ENCODE data around the gene PTGDR2.

The PTGDR2 gene

DNA sequence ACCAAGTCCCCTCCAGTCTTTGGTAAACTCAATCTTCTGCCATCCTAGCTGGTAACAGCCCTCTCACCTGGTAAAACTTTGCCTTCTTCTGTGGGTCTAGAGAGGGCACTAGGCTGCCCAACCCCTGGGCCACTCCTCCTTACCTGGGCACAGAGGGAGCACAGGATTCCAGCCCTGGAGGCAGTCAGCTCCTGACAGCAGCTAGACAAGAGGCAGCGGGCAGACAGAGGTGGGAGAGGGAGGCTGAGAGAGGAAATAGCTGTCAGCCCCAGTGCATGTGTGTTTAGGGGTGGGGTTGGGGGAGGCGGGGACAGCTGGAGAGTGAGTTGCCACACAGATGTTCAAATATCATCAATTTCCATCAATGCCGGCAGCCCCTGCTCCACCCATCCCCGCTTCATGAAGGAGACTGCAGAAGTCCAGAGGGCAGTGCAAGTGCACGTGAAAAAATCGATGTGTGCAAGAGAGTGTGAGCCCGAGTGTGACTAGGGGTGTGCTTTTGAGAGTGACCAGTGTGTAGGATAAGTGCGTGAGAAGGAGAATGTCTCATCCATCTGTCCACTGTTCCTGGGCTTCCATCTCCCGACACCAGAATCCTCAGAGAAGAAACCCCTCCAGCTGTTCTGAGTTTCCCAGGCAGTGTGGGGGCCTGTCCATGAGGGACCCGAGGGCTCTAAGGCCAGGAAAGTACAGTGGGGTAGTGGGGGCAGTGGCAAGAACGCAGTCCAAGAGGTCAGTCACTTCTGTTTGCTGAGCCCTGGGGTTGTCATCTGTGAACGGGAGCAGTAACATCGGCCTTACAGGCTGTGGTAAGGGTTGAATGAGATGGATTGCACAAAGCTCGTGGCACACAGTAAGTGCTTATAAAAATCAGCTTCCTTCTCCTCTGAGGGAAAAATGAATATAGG lies at the start of gene PTGDR2:
Gene PTGDR2 (minus strand): TSS at position 225 of the 908 bp plus-strand sequence. CDS start 2,228 bp downstream, outside the sequence.
- no peak for DNase-seq

DNA sequence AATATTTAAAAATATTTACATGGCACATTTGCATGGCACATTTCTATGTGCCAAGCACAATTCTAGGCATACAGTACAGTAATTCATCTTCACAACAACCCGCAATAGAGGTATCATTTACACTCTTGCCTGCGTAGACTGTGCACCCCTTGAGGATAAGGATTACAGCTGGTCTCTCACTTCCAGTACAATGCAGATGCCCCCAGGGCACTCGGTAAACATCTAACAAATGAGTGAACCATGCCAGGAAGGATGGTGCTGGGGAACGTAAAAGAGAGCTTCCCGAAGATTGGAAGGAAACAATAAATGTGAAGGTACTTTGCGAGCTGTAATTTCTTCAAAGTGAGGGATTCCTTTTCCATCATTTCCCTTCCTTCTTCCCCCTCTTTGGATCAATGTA lies 49.3 kb upstream of the PTGDR2 start:
- no peak for DNase-seq

DNA sequence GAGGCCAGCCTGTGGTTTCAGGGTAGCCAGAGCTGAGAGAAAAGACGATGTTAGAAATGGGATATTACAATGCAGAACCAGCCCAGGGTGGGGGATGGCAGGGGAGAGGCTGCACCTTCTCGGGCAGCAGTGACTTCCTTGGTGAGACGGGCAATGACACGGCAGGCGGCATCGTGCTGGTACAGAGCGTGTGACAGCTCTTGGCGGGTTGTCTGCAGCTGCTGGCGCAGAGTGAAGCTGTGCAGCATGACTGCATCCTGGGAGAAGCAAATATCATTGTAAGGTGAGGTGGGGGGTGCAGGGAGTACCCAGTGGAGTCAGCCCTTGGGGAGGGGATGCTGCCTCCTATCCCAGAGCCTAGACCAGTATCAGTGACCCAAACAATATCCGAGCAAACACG lies 46.9 kb upstream of the PTGDR2 start:
- no peak for DNase-seq

DNA sequence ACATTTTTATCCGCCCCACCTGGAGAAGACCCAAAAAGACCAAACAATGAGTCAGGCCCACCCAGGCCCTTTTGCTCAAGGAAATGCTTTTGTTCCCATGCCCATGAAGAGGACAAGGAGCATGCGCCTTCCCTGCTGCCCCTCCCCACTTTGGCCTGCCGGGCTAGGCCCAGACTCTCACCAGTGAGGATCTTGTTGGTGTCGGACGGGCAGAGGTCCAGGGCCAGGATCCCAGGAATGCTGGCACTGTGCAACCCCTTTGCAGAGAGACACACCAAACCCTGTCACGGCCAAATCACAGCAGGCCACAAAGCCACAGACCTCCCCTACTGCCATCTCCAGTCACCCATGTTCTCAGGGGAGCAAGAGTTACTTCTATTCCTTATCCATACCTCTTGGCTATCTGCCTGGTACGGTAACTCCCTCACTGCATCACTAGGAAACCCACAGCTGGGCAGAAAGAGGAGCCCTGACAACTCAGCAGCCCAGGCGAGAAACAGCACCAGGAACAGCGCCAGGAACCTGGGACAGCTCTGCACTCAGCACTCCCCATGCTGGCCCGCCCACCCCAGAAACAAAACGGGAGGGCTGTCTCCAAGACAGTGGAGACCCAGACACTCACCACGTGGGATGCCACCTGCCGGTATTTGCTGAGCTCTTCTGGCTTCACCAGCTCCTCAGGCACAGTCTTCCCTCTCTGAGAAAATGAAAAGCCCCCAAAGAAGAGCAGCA lies 45.1 kb upstream of the PTGDR2 start:
- no peak for DNase-seq

DNA sequence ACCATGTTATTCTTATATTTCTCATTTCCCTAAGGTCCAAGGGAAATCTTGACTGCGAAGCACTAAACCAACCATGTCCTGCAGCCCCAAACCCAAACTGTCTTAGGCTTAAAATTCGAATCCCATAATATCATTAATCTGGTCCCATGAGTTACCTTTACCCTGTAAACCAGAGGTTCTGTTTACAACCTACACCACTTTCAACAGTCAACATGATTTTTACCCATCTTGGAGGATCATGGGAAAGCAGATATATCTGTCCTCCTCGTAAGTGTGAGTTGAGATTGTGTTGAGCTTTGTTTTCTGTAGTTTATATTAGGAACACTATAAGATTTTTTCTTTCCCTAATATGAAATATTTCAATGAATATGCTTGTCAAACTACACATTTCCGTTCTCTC lies 44.2 kb upstream of the PTGDR2 start:
- no peak for DNase-seq

DNA sequence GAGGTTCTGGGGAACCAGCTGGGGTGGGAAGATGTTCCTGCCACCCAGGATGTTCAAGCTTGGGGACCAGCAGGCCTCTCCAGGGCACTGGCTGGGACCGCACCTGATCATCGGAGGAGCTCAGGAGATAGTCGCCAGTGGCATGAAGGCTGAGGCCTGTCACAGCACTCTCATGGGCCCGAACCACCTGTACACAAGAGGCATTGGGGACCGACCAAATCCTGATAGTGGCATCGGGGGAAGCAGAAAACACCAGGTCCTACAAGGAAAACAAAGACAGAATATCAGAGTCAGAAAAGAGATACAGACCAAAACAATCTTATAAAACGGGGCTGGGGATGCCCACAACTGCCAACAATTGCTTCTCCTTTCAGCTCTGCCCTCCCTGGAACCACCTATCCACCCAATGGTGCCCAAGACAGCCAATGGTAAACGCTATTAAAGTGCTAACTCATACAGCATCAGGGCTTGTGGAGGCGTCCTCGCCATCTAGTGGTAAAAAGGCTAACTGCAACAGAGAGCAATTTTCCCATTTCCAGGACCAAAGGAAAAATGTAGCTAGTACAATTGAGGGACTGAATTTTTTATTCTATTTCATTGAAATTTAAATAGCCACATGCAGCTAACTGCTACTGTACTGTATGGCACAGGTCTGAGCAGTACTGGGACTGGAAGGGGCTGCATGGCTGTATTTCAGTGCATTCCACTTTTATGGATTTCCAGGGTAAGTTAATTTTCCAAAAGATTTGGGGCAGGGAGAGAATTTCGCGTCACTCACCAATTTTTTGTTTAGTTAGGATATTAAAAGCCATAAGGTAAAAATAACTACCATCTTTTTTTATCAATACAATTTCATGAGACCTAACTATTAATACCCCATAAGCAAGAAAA lies 43.5 kb upstream of the PTGDR2 start:
- DNase-seq = no peak

DNA sequence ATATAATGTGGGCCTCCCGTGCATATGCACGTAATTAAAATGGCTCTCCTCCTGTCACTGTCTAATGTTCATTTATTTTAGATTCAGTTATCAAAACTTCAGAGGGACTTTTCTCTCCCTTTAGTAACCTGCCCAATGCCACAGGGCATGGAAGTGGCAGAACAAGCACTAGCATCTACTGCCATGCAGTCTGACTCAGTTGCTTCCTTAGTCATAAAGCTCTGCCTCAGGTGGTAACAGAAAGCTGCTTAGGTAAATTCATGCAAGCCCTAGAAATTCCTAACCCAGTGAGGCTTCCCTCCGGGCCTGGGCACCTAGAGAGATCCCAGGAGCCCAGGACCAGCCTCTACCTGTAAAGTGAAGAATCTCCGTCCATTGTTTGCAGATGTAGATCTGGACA lies 41.7 kb upstream of the PTGDR2 start:
- no peak for DNase-seq

DNA sequence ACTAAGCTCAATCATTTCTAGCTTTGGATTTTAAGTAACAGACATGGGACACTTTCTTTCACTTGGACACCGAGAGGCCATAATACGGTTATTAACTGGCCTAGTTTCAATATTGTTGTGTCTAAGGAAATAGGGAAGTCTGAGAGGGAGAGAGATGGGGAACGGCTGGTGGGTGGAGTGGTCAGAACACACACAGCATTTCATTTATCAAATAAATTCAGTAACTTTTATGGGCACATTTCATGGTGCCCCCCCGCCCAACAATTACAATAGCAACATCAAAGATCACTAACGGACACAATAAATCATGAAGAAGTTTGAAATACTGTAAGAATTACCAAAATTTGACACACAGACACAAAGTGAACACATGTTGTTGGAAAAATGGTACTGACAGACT lies 39.9 kb upstream of the PTGDR2 start:
- no peak for DNase-seq

DNA sequence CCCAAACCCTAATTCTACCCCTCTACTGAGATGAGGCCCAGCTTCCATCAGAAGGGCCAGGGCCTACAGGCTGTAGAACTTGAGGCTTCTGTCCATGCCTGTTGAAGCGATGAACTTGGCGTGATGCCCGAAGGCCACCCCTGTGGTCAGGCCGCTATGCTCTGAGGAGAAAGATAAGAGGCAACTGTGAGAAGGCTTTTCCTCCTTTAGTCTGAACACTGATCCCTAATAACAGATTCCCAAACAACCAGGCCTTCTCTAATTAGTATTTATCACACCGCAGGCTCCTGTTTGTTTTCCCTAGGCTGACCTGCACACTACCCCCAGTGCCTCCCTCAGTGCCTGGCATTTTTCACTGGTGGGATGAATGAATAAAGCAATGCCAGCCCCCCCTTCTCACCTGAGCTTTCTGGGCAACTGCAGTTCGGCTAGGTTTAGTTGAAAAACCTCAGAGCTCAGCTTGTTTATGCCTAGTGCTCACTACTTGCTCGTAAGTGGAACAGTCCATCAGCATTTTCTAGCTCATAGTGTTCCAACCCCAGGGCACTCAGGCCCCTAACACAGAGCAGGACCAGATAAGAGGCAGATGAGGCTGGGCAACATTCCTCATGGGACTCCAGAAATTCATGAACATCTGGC lies 35.5 kb upstream of the PTGDR2 start:
- DNase-seq = no peak

DNA sequence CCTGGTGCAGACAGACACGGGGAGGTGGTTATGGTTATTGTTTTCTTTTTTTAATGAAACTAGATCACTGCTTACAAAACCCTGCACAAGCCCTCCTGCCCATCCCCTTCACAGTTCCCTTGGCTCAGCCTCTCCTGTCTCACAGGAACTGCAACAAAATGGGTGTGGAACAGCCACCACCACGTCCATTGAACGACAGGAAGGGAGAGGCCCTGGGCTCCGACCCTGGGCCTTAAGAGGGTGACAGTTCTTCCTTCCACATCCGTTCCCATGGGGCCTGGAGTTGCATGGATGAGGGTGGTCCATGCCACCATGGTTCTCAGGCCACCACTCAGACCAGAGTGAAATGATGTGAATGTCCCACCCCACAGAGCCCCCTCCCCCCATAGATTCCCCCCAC lies 34.9 kb upstream of the PTGDR2 start:
- DNase-seq = no peak

DNA sequence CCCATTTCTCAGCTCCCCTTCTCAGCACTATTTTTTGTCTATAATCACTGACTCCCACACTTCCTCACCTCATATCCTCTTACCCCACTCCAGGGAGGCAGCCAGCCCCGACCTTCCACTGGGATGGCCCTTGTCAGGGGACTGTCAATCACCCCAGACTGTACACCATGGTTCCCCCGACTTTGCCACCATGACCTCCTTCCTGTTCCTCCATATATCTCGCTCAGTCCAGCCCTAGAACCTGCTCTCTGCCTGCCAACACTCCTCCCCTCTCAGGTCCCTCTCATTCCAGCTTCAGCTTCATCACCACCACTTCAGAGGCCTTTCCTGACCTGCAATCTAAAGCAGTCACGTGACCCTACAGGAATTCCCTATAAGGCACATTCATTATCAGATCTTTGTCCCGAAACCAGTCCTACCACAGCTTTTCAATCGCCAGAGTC lies 34.1 kb upstream of the PTGDR2 start:
- no peak for DNase-seq

DNA sequence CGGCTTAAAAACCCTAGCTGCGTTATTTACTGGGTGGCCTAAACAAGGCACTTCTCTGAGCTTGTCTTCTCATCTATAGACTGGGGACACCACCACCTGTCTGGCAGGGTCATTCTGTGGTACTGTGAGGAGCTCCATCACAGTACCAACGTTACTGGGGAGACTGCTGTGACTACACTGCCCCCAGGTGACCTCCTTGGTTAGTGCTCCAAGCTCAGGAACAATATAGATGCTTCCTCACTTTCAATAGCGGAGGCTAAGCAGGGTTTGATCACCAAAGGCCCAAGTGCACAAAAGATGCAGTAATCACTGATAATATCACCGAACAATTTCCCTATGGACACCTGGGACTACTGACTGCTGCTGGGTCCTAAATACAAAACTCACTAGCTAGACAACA lies 31.8 kb upstream of the PTGDR2 start:
- no peak for DNase-seq

DNA sequence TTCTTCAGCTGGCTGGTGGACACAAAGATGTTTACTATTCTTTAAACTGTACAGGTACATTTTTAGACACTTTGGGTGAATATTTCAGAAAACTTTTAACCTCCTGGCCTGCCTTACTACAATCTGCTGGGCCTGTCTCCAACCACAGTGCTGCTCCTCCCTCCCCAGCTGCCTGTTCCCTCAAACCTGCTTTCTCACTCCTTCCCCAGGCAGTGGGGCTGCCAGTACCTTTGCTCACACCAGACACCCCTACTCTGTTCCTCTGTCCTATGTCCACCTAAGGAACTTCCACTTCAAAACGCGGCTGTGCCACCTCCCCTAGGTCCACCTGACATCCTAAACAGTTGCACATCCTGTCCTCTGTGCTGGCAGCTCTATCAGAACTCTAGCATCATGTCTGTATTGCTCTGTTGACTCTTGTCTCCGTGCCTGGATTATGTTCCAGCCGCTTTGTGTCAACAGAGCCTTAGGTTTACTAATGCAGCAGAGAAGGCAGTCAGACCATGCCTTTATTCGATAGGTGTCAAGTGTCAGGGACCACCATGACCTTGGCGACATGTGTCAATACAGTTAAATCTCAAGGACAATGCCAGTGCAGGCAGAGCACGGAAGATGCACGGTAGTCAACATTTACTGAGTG lies 25.0 kb upstream of the PTGDR2 start:
- DNase-seq = no peak

DNA sequence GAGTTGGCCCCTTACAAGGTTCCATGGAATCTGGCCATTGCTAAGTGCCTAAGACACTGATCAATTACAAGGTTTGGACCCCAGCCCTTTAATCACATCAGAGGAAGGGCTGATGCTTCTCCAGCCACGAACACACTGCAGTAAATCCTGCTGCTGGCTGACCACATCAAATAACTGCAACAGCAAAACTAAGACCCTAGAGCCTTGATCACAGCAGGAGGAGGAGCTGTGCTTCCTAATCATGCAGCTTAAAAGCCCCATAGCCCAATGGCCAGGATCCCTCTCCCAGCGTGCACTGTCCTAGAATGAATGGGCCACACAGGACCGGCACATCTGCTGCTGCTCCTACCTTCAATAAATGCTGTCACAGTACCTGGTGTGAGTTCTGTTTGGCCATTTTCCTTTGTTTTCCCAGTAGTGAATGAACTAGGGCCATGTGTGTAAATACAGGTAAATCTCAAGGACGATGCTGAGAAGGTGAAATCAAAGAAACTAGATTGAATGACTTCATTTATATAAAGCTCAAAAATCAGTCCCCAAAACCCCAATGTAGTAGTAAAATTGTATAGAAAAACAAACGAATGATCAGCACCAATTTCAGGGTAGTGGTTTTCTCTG lies 24.3 kb upstream of the PTGDR2 start:
- DNase-seq = no peak

DNA sequence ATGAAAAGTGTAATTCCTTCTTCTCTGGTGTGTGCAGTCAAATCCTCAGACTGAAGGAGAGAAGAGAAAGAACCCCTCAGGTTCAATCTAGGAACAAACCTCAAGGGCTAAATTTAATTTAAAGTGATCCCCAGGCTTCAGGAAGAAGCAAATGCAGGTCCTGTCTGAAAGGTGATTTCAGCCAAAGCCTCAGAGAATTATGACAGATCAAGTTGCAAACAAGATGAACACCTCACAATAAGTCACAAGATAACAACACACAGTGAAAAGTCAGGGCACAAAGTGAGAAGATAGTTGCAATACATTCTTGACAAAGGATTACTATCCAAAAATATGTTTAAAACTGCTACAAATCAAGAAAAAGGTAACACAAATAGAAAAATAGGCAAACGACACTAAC lies 23.4 kb upstream of the PTGDR2 start:
- DNase-seq = no peak

DNA sequence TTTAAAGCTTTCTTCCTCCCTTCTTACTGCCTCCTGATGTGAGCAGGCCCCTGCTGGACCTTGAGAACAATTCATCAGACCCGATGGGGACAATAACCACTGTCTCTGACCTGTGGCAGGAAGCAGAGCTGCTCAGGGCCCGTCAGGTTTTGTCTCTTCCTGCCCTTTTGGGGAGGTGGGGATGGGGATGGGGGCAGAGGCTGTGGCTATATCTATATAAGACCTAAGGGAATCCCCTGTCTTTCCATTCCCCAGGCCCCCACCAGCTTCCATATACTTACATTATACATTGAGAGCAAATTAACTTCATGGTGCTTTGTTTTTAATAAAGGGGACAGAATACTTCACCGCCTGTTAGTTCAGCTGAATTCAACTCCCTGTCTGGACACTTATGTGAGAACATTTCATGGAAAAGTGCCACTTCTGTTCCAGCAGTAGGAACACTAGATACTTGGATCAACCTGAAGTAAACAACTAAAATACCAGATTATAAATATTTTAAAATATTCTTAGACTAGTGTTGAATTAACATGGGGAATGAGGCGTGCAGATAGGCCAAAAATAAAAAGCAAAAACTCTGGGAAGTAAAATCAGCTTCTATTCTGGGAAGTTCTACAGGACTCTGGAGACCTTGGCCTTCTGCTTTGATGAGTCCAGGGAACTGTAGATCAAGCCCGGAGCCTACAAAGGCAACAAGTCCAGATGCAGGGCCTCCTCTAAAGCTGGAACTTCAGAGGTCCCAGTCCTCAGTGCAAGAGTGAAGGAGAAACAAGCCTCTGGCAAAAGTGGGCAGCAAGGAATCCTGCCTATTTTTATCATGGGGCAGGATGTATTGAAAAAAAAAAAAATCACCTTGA lies 22.7 kb upstream of the PTGDR2 start:
- DNase-seq = no peak

DNA sequence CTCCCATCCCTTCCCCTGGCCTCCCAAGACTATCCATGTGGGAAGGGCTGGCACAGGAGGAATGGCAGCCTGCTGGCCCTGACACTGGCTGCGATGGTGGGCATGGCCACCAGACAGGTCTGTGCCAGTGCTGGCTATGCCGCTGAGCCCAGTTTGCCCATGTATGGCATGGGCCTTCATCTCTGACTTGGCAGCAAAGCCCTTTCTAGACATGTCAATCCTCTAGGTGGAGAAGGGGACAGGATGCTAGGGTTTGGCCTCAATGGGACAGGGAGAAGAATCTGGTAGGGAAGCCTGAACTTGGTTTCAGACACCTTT lies 20.4 kb upstream of the PTGDR2 start:
- no peak for DNase-seq

DNA sequence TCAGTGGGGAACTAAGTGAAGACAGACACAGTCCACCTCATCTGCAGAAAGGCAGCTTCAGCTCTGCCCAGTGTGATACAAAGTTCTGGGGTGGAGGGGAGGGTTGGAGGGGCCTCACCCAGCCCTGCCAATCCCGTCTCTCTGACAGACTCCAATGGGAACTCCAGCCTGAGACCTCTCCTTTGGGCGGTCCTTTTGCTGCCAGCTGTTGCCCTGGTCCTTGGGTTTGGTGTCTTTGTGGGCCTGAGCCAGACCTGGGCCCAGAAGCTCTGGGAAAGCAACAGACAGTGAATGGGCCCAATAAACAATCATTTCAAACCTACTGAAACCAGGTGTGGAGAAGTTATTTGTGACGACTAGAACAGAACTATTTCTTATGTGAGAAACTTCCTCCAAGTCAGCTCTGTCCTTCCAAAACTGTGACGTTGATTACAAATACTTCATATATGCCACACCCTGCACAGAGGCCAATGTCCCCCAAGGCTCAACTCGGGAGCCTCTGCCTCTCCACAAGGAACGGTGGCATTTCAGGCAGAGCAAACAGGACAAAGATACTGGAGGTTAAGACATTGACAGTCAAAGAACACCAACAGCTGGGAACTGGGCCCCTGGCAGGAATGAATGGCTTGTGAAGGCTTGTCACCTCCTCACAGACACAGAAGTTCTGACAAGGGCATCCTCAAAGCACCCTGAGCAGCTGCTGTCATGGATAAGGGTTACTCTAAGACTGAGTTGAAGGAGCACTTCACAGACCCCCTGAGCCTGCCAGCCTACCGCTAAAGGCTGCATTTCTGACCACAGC lies 19.8 kb upstream of the PTGDR2 start:
- DNase-seq = no peak

DNA sequence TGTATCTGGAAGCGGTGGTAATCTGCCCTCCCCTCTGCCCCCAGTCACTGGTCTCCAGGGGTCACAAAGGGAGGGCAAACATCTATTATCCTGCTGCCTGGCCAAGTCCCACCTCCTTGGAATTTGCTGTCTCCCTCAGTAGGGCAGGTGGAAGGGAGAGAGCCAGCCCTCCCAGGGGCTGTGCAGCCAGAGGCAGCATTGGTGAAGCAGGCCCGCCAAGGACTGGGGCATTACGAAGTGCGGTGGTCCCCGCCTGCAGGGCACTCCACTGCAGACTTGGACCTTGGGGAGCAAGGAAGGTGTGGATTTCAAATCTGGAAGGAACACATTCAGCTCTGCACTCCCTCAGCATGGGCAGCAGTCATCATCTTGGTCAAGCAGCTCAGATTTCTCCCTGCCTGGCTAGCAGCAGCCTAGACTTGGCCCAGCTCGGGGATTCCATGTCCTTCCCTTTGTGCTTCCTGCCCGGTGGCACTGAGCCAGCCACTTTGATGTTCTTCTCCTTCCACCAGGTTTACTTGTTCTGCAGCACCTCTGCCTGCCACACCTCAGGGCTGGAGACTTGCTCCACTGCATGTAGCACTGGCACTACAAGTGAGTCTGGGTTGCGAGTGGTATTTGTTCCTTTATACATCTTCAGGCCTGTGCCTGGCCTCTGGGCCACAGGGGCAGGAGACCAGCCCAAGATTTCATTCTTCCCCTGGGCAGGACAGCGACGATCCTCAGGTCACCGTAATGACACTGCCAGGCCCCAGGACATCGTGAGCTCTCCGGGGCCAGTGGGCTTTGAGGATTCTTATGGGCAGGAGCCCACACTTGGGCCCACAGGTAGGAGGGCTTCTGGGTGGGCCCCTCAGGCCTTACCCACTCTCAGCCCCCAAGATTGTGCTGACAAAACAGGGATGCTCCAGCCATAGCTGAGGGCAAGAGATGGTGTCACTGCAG lies 18.9 kb upstream of the PTGDR2 start:
- no peak for DNase-seq

Measured in femur (tissue), 1 donor.